ENCODE results near the gene PRKCA. TPM values are rescaled to one million over a fixed set of nuclear protein-coding genes. Genes with fewer than 3 reads are reported as not detected.

Gene PRKCA
- total RNA-seq, 2 donors from 2014 or later = 10.9 to 12.4 TPM

DNA sequence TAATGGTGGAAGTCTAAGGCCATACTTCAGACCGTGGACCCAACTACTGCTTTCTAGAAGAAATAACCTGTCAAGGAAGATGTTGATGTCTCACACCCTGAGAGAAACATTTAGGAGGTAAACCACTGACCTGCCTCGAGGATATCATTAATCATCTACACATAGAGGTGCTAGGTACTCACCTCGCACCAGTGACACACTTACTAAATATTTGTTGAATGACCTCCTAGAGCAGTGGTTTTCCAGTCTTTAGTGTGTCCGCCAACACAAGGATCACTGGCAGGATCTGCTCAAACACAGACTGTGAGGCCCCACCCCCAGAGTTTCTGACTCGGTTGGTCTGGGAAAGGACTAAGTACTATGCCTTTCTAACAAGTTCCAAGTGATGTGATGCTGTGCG lies 335.1 kb downstream of the PRKCA start:
- no peak for DNase-seq (ENCODE audit: low spot score)
- intact Hi-C loops (cut with DNase I) = loop anchor here in 1 of 2 donors (1.0 kb wide), 1 partner anchor 106 kb away; no protein-coding TSS in a partner anchor

GRCh38 chr17:66638707-66639479 lies 336.5 kb downstream of the PRKCA start:
- no peak for DNase-seq (ENCODE audit: low spot score)
- intact Hi-C loops (cut with DNase I) = no loop called here

DNA sequence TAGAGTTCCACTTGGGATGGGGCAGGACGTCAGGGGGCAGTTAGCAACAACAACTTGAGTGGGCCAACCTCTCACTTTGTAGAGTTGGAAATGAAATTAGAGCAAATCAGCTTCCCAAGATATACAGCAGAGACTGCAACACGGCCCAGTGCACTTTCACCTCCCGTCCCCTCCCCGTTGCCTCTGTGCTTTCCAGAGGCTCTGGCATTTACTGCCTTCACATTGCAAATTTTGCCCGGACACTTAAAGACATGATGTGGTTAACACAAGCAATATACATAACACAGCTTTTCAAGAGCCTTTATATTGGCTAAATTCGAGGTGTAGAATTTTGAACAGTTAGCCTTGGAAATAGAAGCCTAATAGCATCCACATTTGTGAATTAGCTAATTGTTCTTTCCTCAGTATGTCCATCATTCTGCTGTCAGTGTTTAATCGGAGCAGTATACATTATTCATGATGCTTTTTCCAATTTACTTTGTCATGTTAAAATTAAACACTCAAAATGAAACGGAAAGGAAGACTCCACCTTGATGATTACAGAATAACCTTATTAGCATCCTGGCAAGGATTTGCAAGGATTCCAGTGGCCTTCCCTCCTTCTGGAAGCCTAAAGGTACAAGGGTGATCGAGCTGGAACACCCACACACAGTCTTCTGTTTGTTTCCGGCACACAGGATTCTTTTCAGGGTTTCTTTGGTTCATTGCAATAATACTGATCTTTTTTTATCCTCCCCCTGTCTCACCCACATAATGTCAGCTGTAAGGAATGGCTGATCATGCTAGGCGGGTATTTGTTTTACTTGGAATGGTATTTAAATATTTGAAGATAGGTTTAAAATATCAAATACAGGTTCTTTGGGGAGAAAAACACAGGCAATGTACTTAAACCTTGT lies 341.6 kb downstream of the PRKCA start:
- DNase-seq (ENCODE audit: low spot score) = no peak
- intact Hi-C loops (cut with DNase I) = no loop called here

DNA sequence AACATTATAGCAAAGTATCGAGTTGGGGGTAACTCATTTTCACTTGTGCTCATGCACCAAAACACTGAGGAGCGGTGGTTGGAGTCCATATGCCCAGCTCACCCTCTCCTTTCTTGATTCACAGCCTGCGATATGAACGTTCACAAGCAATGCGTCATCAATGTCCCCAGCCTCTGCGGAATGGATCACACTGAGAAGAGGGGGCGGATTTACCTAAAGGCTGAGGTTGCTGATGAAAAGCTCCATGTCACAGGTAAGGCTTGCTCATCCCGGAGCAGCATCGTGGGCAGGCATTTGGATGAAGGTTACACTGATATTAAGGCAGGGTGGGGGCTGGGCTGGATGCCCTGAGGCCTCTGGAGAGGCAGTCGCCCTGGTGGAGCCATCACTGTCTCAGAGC lies 342.8 kb downstream of the PRKCA start:
- intact Hi-C loops (cut with DNase I) = no loop called here
- DNase-seq (ENCODE audit: low spot score) = no peak

DNA sequence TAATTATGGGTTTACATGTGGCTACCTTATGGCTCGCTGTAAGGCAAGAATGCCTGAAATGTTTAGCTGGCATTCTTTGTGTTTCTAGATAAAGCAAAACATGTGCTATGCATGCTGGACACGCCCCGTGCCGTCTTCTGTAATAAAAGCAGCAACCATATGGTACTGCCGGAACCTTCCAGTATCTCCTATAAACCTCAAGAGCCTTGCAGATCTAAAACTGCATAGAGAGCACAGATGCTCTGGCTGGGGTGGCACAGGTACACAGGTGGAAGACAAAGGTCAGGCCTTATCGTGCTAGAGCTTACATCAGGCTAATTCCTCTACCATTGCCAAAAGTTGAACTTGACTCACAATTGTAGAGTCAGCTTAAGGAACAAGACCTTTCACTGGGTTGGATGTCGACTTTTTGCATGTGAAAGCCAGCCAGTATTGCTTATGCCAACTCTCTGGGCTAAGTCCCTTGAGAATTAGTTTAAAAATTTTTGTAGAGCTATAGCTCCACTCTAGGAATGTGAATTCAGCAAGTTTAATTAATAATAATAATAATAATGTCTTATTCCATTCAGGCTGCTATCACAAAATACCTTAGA lies 345.1 kb downstream of the PRKCA start:
- intact Hi-C loops (cut with DNase I) = no loop called here
- no peak for DNase-seq (ENCODE audit: low spot score)

DNA sequence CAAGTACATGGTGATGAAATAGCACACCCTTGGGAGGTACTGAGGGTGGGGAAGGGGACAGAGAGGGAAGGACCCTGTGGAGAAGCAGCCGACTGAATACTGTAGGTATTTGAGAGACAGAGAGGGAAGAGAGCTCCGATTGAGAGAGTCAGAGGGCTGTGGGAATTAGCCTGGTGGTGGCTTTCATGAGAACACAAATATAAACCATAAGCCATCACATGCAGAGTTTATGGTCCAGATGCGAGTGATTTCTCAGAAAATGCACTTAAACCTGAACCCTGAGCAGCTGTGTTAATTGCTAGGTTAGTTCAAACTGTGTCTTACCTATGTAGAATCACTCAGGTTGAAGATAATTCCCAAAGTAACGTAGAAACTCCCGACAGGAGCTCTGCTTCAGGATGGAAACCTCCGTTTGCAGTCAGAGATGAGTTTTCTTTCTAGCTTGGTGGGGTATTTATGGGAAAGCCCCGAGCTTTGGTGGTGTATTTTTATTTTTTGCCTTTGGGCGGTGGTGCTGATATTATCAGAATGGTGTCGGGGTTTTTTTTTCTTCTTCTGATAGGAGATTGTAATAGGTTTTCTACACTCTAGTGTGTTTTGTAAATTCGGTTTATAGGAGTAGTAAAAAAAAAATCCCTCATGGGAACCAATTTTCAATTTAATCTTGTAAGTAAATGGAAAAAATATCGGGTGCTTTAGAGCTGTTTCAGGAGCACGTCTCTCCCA lies 347.6 kb downstream of the PRKCA start:
- no peak for DNase-seq (ENCODE audit: low spot score)
- intact Hi-C loops (cut with DNase I) = no loop called here

GRCh38 chr17:66650544-66650877 lies 348.1 kb downstream of the PRKCA start:
- intact Hi-C loops (cut with DNase I) = no loop called here
- DNase-seq (ENCODE audit: low spot score) = no peak

GRCh38 chr17:66652840-66653507 lies 350.6 kb downstream of the PRKCA start:
- intact Hi-C loops (cut with DNase I) = no loop called here
- no peak for DNase-seq (ENCODE audit: low spot score)

GRCh38 chr17:66654106-66654740 lies 351.8 kb downstream of the PRKCA start:
- intact Hi-C loops (cut with DNase I) = no loop called here
- no peak for DNase-seq (ENCODE audit: low spot score)

DNA sequence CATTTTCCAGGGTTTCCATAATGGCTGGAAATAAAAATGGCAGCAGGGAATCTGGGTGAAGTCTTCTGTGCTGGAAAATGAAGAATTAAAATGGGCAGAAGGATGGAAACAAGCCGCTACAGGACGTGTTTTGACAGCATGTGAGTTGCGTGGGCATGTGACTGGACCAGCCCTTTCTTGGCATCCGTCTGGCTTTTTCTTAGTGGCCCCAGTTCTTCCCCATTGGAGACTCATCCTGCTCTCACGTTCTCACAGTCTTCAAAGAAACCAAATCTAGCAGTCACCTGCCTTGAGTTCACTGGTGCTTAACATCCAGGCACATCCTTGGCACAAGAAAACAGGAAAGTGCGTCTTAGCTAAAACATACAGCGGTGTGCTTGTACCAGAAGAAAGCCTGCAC lies 352.4 kb downstream of the PRKCA start:
- intact Hi-C loops (cut with DNase I) = no loop called here
- no peak for DNase-seq (ENCODE audit: low spot score)

DNA sequence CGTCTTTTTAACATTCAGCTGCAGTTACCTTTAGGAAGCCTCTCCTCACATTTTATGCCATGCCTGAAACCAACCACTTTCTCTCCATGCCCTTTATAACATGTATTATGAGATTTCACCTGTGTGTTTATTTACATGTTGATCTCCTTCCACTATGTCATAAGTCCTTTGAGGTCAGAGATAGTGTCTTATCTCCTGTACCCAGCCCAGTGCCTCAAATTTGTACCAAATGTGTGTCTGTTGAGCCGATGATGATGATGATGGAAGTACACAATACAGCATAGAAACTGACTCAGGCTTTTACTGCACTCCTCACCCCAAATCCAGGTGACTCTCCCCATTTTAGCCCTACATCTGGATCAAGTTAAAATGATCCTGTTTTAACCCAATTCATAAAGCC lies 353.0 kb downstream of the PRKCA start:
- intact Hi-C loops (cut with DNase I) = no loop called here
- DNase-seq (ENCODE audit: low spot score) = no peak

GRCh38 chr17:66655861-66656260 lies 353.4 kb downstream of the PRKCA start:
- DNase-seq (ENCODE audit: low spot score) = no peak
- intact Hi-C loops (cut with DNase I) = no loop called here

GRCh38 chr17:66661411-66662256 lies 359.2 kb downstream of the PRKCA start:
- intact Hi-C loops (cut with DNase I) = loop anchor here in 1 of 2 donors (5.0 to 10.0 kb wide), 2 partner anchors 407 to 564 kb away; no protein-coding TSS in a partner anchor
- no peak for DNase-seq (ENCODE audit: low spot score)

GRCh38 chr17:66662496-66662895 lies 360.1 kb downstream of the PRKCA start:
- intact Hi-C loops (cut with DNase I) = loop anchor here in 1 of 2 donors (5.0 to 10.0 kb wide), 2 partner anchors 408 to 565 kb away; no protein-coding TSS in a partner anchor
- no peak for DNase-seq (ENCODE audit: low spot score)

DNA sequence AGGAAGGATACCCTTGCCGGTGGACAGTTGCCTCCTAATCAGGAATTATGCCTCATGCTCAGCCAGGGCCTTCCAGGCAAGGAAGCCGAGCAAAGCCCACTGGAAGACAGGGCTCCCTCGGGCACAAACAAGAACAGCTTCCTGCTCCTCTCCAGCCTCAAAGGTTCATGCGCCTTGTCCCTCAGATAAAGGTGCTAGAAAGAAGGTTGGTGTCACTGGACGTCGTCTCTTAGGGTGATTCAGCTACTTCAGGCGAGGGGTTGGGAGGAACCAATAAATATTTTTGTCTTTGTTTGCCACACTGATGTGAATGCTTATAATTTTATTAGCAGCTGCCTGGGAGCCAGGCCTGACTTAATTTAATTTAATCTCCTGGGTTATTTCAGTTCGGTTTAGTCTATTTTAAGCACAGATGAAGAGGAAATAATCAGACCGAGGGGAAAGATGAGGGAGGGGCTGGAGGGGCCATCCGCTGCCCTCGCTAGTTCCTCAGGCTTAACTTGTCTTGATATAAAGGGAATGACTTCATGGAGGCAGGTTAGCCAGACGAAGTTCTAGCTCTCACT lies 360.7 kb downstream of the PRKCA start:
- intact Hi-C loops (cut with DNase I) = loop anchor here in 1 of 2 donors (5.0 to 10.0 kb wide), 2 partner anchors 408 to 566 kb away; no protein-coding TSS in a partner anchor
- DNase-seq (ENCODE audit: low spot score) = no peak

GRCh38 chr17:66664336-66664735 lies 361.9 kb downstream of the PRKCA start:
- DNase-seq (ENCODE audit: low spot score) = no peak
- intact Hi-C loops (cut with DNase I) = loop anchor here in 1 of 2 donors (5.0 to 10.0 kb wide), 2 partner anchors 410 to 567 kb away; no protein-coding TSS in a partner anchor

DNA sequence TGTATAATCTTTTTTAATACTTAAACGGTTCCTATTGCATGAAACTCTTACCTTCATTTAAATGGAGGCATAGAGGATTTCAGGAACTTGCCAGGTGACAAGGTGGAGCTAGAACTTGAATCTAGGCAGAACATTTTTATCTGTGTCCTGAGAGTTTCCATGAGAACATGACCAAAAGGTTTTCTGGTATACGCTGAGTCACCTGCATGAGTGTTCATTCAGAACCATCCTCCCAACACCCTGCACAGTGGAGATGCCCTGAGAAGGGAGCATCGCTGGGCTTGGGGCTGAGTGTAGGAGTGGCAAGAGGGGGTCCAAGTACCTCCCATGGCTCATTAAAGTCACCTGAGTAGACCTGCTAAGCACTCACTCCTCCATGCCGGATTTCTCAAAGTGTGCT lies 362.8 kb downstream of the PRKCA start:
- DNase-seq (ENCODE audit: low spot score) = no peak
- intact Hi-C loops (cut with DNase I) = loop anchor here in 1 of 2 donors (10.0 kb wide), 1 partner anchor 410 kb away; no protein-coding TSS in a partner anchor
